IPS DF 4.7 (cell line): ENCODE data around the gene ADARB2.
"Not testable (repeated sequence)": the region's sequence is repeated elsewhere in the genome, so short reads cannot be mapped to it uniquely, and the experiment has no call there.

Source experiments
- DNase-seq: peaks from one replicate; pipeline ENCODE4 v3.0.0-alpha.2; 2013; ENCODE audit warnings: low spot score; ENCODE audit errors: extremely low read depth

ADARB2 gene

DNA sequence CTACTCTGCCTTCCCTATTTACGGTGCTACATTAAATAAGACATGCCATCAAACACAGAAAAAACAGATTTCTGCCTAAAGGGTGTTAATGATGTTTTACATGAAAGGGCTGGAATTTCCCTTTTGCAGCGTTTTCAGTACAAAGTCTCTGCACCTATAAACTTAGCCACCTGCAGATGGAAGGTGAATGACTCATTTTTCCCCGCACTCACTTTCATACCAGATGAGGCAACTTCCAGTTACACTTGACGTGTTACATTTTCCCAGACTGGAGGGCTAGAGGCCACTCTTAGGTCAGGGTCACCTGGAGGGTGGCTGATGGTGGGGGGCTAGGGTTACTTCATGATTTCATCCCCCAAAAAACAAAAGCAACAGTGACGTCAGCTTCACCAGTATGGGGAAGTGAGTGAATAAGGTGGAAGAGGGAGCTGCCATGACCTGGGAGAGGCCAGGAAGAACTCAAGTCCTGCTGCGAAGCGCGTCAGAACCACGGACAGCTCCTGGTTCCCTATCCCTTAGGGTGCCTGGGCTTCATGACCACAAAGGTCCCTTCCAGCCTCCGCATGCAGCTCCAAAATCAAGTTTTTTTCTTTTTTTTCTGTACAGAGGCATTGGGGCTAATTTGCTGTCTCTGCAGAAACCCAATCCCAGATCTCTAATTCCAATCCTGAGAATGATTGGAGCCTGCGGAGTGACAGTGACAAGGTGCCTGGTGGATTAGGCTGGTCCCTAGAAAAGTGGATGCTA lies 94.0 kb downstream of the ADARB2 start:
- peak; percentile 36 for DNase-seq

DNA sequence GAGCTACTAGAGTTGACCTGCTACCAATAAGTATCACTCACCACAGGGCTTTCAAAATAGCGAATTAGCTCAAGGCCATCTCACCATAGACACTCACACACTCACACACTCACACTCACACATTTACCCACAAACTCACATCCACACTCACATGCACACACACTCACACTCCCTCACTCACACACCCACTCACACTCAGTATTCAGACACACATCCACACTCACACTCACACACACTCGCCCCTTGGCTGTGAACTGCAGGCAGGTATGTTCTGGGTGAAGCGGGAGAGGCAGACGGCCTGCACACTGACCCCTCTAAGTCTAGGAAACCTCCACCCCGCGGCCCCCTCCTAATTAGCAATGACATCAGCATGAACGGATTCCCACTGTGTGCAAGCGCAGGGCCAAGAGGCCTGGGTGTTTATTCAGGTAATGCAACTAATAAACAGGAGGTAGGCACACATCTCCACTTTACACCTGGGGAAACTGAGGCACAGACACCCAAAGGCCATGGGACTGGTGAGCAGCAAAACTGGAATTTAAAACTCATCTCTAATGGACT lies 94.6 kb downstream of the ADARB2 start:
- DNase-seq, result no peak

DNA sequence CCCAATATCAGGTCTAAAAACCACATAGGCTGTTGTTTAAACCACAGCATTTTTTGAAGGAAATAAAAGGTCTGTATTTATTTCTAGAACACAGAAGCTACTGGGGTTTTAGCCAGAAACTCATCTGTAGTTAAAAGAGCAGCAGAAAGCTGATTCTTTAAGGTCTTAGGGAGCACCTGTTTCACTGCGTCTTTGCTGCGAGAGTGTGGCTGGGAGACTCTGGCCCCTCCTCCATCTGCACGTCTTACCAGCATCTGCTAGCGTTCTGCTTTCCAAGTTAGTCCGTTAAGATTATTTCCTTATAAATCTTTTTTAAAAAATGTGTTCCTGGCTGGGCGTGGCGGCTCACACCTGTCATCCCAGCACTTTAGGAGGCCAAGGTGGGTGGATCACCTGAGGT lies 95.9 kb downstream of the ADARB2 start:
- no peak for DNase-seq

DNA sequence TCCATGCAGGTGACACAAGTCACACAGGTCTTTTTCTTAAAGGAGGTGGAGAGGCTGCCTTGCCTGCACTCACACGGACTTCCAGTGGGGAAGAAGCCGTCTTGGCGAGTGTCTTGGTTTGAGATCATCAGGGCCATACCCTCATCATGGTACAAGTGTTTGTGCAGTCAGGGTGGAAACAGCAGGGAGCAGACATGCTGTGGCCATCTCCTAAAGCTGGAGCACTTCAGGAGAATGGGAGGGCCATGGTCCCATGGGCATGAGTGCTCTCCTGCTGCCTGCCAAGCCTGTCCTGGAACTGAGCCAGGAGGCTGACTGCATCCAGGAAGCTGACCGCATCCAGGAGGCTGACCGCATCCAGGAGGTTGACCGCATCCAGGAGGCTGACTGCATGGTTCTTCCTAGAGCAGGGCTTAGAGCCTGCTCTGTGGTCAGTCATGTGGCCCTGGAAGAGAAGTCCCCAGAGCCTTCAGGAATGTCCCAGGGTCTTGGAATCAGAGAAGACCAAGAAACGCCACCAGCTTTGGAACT lies 98.4 kb downstream of the ADARB2 start:
- DNase-seq, result no peak

DNA sequence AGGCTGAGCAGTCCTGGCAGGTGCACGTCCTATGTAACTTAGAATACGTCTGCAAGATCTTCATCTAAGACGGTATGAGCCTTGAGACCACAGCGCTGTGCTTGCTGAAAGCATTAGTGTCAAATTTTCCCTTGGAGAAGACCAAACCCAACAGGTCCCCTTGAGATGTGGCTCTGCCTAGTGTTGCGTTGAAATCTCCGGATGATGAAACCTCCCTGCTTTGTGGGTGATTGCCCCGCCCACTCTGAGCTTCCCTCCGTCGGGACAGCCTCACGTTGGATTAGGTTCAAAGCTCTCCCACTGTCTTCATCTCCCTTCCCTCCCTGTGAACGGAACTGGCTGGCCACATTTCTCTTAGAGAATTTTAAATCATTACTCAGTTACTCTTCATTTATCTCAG lies 102.0 kb downstream of the ADARB2 start:
- no peak for DNase-seq

DNA sequence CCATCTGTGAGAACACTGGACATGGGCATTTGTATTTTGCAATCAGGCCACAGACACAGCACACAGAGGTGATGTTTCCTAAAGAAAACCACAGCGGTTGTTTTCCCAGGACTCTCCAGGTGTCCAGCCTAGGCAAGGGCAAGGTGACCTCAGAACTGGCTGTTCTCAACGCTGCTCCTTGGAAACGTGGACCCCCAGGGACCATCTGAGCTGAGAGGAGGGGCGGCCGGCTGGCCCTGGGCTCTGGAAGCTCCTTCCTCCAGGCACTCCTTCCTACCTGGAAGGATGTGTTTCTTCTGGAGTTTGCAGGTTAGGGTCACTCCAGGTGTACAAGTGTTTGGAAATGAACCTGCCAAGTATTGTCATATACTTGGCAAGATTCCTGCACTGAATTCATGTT lies 103.1 kb downstream of the ADARB2 start:
- no peak for DNase-seq

DNA sequence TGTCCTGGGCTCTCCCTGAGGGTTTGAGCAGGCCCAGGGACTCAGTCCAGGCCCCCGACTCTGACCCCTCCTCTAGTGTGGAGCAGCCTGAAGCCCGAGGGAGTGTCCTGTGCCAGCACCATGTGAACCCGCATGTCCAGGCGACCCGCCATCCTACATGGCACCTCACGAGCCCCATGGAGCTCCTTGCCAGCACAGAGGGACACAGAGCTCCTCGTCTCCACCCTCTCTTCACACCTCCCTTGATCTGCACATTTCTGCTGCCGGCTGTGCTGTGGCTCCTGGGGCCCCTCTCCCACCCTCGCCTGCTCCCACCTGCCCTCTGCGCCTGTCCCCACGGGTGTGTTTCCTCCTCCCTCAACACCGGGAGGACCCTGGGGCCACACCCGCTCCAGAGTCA lies 103.5 kb downstream of the ADARB2 start:
- no peak for DNase-seq

DNA sequence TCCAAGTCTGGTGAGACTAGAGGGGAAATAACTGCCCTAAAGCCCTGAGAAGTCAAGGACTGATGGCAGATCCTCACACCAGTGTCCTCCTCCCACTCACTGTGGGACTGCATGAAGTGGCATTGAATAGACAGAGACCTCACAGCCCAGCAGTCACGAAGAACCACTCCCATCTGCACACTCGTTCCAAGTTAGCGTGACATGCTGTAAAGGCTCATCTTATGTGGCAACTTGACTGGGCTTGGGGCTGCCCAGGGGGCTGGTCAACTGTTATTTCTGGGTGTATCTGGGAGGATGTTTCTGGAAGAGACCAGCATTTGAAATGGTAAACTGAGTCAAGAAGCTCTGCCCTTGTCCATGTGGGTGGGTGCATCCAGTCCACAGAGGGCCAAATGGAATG lies 104.7 kb downstream of the ADARB2 start:
- DNase-seq, result no peak

DNA sequence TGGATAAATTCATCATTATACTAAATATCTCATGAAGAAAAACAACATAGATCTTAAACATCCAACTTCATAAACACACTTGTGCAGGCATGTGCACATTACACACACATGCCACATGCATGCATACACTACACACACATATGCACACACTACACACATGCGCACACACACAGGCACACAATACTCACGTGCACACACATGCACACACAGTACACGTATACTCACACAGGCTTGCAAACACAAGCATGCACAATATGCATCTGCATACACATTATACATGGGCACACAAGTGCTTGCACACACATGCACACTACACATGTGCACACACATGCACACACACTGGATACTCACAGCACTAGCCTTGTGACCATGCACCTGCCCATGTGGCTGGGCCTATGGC lies 105.2 kb downstream of the ADARB2 start:
- no peak for DNase-seq

DNA sequence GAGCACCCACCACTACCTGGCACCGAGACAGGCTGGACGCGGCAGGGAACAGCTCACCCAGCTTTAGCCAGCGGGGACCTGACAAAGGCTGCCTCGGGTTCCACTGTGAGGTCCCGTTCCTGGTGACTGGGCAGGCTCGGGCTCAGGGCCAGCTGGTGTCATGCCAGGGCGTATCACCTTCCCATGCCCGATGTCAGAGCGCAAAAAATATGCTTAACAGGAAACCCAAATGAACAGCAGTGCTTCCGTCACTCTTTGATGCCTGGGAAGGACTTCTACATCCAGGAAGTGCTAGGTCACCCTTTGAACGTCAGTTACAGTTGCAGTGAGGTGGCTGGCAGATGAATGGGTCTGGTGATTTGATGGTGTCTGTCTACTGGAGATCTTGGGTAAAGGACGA lies 106.0 kb downstream of the ADARB2 start:
- DNase-seq, result no peak

DNA sequence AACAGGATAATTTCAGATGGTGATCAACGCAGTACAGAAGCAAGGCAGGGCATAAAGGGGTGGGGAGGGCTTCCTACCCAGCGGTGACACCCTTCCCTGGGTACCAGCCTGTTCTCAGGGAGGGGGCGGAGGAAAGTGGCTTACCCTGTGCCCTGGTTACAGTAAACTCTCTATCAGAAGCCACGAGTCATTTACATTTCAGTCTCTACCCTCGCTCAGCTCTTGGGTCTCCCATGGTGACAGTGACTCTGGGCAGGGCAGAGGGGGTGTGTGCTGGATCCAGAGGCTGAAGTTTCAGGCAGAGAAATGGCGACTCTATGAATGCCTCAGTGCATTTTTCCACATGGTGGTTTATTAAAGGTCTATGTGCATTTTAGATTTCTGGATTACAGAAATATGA lies 107.0 kb downstream of the ADARB2 start:
- DNase-seq, result no peak

DNA sequence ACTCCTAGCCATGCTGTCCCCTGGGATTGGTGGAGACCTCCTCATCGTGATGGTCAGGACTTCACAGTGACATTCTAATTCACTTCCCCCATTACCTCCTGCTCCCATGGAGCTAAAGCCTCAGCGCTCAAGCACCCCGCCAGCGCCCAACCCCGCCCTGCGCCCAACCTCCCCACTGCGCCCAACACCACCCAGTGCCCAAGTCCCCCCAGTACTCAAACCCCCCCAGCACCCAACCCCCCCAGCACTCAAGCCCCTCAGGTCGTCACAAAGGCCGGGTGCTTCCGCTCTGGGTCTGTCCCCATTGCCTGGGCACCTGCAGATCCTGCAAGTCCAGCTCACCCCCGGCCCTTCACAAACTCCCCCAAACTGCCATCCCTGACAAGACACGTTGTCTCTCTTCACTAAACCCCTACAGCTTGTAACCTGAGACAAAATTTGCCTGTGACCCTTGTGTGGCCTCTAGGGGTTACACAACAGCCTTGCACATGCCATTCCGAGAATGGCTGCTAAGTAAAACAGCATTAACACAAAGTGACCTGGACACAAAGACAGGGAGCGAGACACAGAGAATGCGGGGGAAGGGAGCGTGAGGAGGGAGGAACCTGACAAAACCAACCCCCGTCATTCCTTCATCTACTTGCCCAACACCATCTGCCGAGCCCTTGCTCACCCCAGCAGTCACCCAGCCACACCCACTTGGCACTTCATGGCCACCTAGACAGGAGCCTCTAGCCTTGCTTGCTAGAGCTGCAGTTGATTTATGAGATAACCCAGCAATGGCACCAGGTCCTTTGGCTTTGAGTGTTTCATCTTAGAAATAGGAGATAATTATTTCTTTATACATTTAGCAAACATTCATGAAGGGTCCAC lies 107.8 kb downstream of the ADARB2 start:
- no peak for DNase-seq

DNA sequence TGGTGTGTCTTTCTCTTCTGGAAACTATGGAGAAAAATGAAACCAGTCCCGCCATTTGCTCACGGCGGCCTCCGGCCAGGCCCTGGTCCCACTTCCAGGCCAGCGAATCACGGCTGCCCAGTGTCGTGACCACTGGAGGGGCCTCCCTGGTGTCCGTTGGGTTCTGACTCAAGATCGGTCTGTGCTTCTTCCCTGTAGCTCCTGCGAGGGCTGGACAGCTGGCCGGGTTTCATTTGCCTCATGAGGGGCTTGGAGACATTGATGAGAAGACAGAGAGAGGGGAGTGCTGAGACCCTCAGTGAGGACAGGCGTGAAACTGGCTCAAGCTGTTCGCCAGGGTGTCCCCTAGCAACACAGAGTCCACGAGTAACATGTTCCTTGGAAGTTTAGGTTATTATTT lies 108.6 kb downstream of the ADARB2 start:
- no peak for DNase-seq

DNA sequence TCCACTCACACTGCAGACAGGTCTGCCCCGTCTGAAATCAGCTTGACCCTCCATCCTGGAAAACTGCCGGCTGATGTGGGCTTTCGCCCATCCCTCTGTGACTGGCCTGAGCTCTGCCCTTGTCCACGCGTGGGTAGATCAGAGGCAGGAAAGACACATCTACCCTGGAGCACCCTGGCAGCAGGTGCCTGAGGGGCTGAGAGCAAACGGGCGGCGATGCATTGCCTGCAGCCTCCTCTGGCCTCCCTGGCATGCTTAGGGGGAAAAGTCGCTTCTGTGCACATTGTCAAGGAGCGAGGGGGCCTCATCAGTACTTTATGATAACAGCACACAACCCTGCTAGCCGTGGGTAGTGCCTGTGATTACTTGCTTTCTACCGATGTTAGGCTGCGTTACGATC lies 109.4 kb downstream of the ADARB2 start:
- no peak for DNase-seq

DNA sequence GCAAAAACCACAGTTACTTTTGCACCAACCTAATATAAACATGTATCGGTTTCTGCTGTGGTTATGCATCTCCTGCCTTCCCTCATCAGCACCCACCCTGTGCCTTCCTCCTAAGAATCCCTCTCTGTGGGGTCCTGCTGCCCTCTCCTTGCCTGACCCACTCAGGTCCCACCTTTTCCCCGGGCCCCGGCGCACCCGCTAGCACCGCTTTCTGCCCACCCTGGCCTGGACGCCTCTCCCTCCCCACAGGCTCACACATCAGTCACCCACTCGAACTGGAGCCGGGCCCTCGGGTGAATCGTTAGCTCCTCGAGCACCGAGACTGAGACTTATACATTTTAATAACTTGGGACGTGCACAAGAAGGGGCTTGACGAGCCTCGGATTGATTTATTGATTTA lies 110.5 kb downstream of the ADARB2 start:
- DNase-seq, result no peak

DNA sequence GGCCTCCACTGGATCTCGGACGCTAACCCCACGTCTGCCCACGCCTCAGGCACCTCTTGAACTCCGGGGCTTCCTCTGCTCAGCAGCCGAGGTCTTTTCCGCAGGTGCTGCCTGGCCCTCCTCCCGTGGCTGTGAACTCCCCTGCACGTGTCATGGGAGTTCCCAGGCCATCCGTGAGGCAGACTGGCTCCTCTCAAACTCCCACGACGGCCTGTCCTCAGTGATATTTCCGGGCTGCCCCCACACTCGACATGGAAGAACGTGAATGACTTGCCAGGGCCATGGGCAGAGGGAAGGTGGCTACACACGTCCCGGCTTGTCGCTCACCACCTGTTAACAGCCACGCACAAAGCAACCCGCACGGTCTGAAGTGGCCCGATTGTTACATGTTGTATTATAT lies 110.9 kb downstream of the ADARB2 start:
- no peak for DNase-seq

DNA sequence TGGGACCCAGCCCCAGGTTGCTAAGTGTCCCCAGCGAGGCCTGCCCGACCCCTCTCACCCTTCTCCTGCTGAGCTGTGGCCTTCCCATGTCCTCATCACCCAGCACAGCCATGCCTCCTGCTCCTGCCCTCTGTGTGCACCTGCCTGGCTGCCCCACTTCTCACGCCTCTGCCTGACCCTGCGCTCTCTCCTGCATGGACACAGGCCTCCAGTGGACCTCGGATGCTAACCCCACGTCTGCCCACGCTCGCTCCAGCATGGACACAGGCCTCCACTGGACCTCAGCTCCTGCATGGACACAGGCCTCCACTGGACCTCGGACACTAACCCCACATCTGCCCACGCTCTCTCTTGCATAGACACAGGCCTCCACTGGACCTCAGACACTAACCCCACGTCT lies 111.6 kb downstream of the ADARB2 start:
- no peak for DNase-seq

DNA sequence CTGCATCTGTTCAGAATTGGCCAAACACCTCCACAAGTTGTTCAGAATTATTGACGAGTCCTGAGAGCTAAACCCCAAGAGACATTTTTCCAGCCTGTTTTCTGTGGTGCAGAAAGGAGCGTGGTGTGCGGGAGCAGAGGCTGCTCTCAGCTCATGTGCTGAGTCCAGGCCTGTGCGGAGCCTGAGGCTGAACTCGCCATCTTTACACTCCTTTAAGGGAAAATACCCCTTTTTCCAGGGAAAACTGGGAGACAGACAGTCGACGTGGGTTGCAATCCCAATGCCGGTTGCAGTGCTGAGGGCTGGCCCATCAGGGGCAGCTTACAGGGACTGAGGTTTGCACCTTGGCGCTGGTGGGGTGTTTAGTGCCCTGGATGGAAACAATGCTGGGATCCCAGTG lies 112.2 kb downstream of the ADARB2 start:
- DNase-seq, result no peak

DNA sequence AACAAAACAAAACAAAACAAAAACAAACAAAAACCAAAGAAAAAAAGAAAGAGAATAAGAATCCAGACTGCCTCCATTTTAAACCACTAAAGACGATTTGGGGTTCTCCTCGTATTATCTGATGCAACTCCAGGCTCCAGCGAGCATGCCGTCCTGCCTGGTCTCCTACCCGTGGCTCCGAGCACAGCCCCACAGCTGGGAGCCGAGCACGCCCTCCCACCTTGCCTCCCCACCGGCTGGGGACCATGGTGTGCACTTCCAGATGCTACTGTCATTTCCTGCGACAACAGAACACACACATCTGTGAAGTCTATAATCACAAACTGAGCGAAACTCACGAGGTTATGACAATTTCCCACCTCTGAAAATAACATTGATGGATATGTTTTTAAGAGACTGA lies 113.1 kb downstream of the ADARB2 start:
- DNase-seq, result no peak

DNA sequence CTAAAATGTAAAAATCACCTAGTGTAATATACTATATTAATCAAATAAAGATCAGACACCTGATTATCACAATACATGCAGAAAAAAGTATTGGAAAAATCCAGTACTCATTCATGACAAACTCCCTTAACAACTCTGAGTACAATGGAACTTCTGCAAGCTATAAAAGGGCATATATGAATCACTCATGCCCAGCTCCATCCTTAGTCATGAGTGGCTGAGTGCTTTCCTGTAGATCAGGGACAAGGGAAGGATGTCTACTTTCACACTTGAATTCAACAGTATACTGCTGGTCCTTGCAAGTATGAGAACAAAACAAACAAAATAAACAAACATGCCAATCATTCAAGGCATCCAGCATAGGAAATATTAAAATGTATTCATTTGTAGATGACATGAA lies 116.5 kb downstream of the ADARB2 start:
- no peak for DNase-seq

DNA sequence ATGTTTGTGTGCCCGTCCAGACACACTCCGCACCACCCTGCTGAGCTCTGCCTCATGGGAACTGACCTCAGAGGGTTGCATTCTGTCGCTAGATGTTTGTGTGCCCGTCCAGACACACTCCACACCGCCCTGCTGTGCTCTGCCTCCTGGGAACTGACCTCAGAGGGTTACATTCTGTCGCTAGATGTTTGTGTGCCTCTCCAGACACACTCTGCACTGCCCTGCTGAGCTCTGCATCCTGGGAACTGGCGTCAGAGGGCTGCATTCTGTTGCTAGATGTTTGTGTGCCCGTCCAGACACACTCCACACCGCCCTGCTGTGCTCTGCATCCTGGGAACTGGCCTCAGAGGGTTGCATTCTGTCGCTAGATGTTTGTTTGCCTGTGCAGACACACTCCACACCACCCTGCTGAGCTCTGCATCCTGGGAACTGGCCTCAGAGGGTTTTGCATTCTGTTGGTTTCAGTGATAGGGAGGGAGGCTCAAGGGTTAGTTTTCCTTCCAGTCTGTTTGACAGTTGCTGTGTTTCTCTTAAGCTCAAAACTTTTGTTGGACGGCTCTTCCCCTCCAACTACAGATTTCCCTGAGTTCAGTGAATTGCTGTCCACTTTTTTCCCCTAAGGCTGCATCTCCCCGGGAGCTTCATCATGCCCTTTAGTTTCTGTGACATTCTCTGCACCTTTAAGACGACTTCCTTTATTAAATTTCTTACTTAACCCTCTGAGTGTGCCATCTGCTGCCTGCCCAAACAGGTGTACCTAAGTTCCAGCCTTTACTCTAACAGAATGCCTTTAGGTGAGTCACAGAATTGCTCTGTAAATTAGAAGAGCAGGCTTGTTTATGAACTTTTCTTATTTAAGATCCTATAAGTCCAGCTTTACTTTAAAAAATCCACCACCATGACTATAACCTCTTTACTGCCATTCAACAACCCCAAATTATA lies 119.7 kb downstream of the ADARB2 start:
- DNase-seq, result not testable (repeated sequence)
